Left forelimb (tissue), 1 donor: ENCODE data around the gene MOB3A.
A peak's percentile ranks its signal among the peaks of the same experiment; 100 is the strongest.
"Not testable (repeated sequence)": the region's sequence is repeated elsewhere in the genome, so short reads cannot be mapped to it uniquely, and the experiment has no call there.

Experiments used
- DNase-seq: peaks from one replicate; pipeline ENCODE4 v3.0.0-alpha.2; 2018; ENCODE audit warnings: low spot score

Gene MOB3A

GRCh38 chr19:2108251-2109016 is 12.3 kb upstream of the MOB3A start:
- DNase-seq: no peak

- DNase-seq: no peak
These were observed 7.0 kb upstream of the MOB3A start for GRCh38 chr19:2103045-2103707.

GRCh38 chr19:2101417-2102335 is 5.5 kb upstream of the MOB3A start:
- no peak for DNase-seq

- no peak for DNase-seq
These were observed 4.6 kb upstream of the MOB3A start for GRCh38 chr19:2100719-2101061.

GRCh38 chr19:2099937-2100718 is 4.0 kb upstream of the MOB3A start:
- DNase-seq: no peak

GRCh38 chr19:2099054-2099501 is 3.0 kb upstream of the MOB3A start:
- no peak for DNase-seq

- no peak for DNase-seq
These were observed 1.8 kb upstream of the MOB3A start for GRCh38 chr19:2097886-2098327.

- no peak for DNase-seq
These were observed 1.2 kb upstream of the MOB3A start for GRCh38 chr19:2097203-2097885.

- peak; percentile 99 for DNase-seq
These were observed 515 bp upstream of the MOB3A start, which contains the start of gene IZUMO4 for GRCh38 chr19:2096480-2097202. Gene IZUMO4 (plus strand): TSS chr19:2096915. CDS start chr19:2096946, 31 bp downstream.

- DNase-seq: not testable (repeated sequence)
These were observed 4.1 kb downstream of the MOB3A start for GRCh38 chr19:2091926-2092525.

- DNase-seq: no peak
These were observed 6.4 kb downstream of the MOB3A start for GRCh38 chr19:2089727-2090053.

GRCh38 chr19:2089001-2089711 is 7.0 kb downstream of the MOB3A start:
- DNase-seq: no peak

- no peak for DNase-seq
These were observed 8.5 kb downstream of the MOB3A start for GRCh38 chr19:2087621-2088100.

GRCh38 chr19:2086695-2087620 is 9.2 kb downstream of the MOB3A start:
- DNase-seq: not testable (repeated sequence)

- no peak for DNase-seq
These were observed 11.0 kb downstream of the MOB3A start for GRCh38 chr19:2084993-2085720.

- DNase-seq: no peak
These were observed 12.8 kb downstream of the MOB3A start for GRCh38 chr19:2083174-2083854.
